ENCODE results near the gene FHL2.

GRCh38 chr2:105399207-105399861 lies 483 bp upstream of the FHL2 start:
- TF ChIP-seq POLR2A (IDR thresholded peaks at IDR 0.05) (no peak), CTCF (IDR thresholded peaks at IDR 0.05) (no peak)

All from right lobe of liver (tissue), 4 donors.